AG04450 (cell line): Measurements from ENCODE around the gene UBE2B. TPM values are rescaled to one million over a fixed set of nuclear protein-coding genes. Genes with fewer than 3 reads are reported as not detected.

Experiments used
- CTCF ChIA-PET: fragments of 300-600, 350-600 bp; formaldehyde crosslinking; extraction: SDS; loops from one replicate; lab custom pipeline; 2022; ENCODE audit warnings: antibody characterized with exemption, inconsistent platforms; lab: Charles Lee
- POLR2A ChIA-PET: fragments of 350-600 bp; formaldehyde crosslinking; extraction: SDS; loops from one replicate; lab custom pipeline; 2021; ENCODE audit warnings: antibody characterized with exemption, inconsistent platforms; lab: Yijun Ruan, JAX
- DNase-seq: peaks from one replicate; pipeline ENCODE4 v3.0.0-alpha.2; 2011; ENCODE audit warnings: low read depth, low spot score
- H3K27ac ChIP-seq: one replicate; pipeline ENCODE4 v1.5.1; 2012; ENCODE audit warnings: low read depth, low read length, control low read depth
- H3K27me3 ChIP-seq: one replicate; pipeline ENCODE4 v1.6.0; 2012; ENCODE audit warnings: low read length; ENCODE audit not compliant: control insufficient read depth, insufficient read depth
- H3K4me3 ChIP-seq: 2 replicates; pipeline ENCODE4 v1.5.1; 2011; ENCODE audit warnings: mild to moderate bottlenecking, low read depth, low read length, control low read depth
- H3K9me3 ChIP-seq: 2 replicates; pipeline ENCODE4 v1.5.1; 2012; ENCODE audit warnings: low read length; ENCODE audit not compliant: control insufficient read depth, insufficient read depth
- CTCF ChIP-seq: IDR thresholded peaks from 2 replicates; pipeline ENCODE4 v1.5.1; 2011; ENCODE audit warnings: low read depth, low read length, control low read depth, inconsistent platforms
- polyA plus RNA-seq: library from polyadenylated mRNA; depleted of rRNA; stranded (reverse); fragments of >200 nt; gene quantifications from 2 replicates; pipeline ENCODE4 v1.2.3, GENCODE V29; 2011

The UBE2B gene
- polyA plus RNA-seq, 1 experiment: 99.2 TPM

- Histone ChIP-seq H3K27me3 (no peaks in the 10 kb centered on the region), H3K4me3 (no peak overlapping the region), H3K9me3 (no peaks in the 10 kb centered on the region), H3K27ac (no peak overlapping the region)
- ChIA-PET CTCF (no interaction called here), POLR2A (no interaction called here)
- no peak for TF ChIP-seq CTCF
- no peak for DNase-seq
Observed at GRCh38 chr5:134423376-134423775, 52.0 kb downstream of the UBE2B start.

- no peak for DNase-seq
- no peak for TF ChIP-seq CTCF
- Histone ChIP-seq H3K27ac (no peak overlapping the region), H3K9me3 (no peaks in the 10 kb centered on the region), H3K27me3 (no peaks in the 10 kb centered on the region), H3K4me3 (no peak overlapping the region)
- CTCF ChIA-PET: interaction anchor here (3.9 kb wide), 1 partner anchor 15 kb away, joined by 16 read pairs; the partner anchor contains the start of gene CDKN2AIPNL
- POLR2A ChIA-PET: no interaction called here
Observed at GRCh38 chr5:134426361-134426760, 55.0 kb downstream of the UBE2B start.

GRCh38 chr5:134427540-134428041, 56.2 kb downstream of the UBE2B start:
- Histone ChIP-seq H3K4me3 (no peak overlapping the region), H3K9me3 (no peaks in the 10 kb centered on the region), H3K27ac (no peak overlapping the region), H3K27me3 (no peaks in the 10 kb centered on the region)
- no peak for DNase-seq
- no peak for TF ChIP-seq CTCF
- CTCF ChIA-PET: interaction anchor here (1.2 to 3.9 kb wide), 2 partner anchors 13 to 16 kb away, joined by 3 to 16 read pairs; partner anchors contain the start of gene CDKN2AIPNL
- POLR2A ChIA-PET: no interaction called here

GRCh38 chr5:134430001-134430569, 58.7 kb downstream of the UBE2B start:
- no peak overlapping the region for H3K4me3 ChIP-seq
- no peaks in the 10 kb centered on the region for H3K27me3 ChIP-seq
- ChIA-PET CTCF (interaction anchor here (0.9 kb wide), 1 partner anchor 157 kb away, joined by 3 read pairs; no protein-coding TSS in a partner anchor), POLR2A (no interaction called here)
- no peaks in the 10 kb centered on the region for H3K9me3 ChIP-seq
- no peak for TF ChIP-seq CTCF
- H3K27ac ChIP-seq: no peak overlapping the region
- DNase-seq: no peak

GRCh38 chr5:134432174-134432573, 60.8 kb downstream of the UBE2B start:
- Histone ChIP-seq H3K9me3 (no peaks in the 10 kb centered on the region), H3K27me3 (no peaks in the 10 kb centered on the region), H3K4me3 (no peak overlapping the region), H3K27ac (no peak overlapping the region)
- CTCF ChIA-PET: no interaction called here
- TF ChIP-seq CTCF: no peak
- DNase-seq: no peak
- POLR2A ChIA-PET: no interaction called here
